HepG2 (cell line): ENCODE measurements around the gene UBE2O. TPM values are rescaled to one million over a fixed set of nuclear protein-coding genes. Genes with fewer than 3 reads are reported as not detected.
A peak's percentile ranks its signal among the peaks of the same experiment; 100 is the strongest.

ENCODE experiments used
- AGO2 ChIP-seq: fragments of 200-400 bp; formaldehyde crosslinking; optimal IDR thresholded peaks from 2 replicates; pipeline ENCODE3; 2017; ENCODE audit warnings: mild to moderate bottlenecking, low read depth, low read length, moderate library complexity
- ELF3 ChIP-seq: IDR thresholded peaks from 2 replicates; pipeline ENCODE4 v1.6.1; 2016; ENCODE audit warnings: missing genetic modification reagents, missing compliant biosample characterization
- ERF ChIP-seq: IDR thresholded peaks from 2 replicates; pipeline ENCODE4 v1.6.1; 2018; ENCODE audit warnings: missing biosample characterization, missing genetic modification reagents
- MAZ ChIP-seq, 2 experiments: sonication (generic) in 1 of 2; formaldehyde crosslinking in 1 of 2; IDR thresholded peaks; 2 replicates each; pipeline versions ENCODE4 v1.5.0 to v1.6.1; 2012 to 2020; ENCODE audit warnings: low read depth in 2 of 2, mild to moderate bottlenecking in 2 of 2, borderline replicate concordance in 1 of 2, improper control_type of control experiment in 1 of 2, low read length in 1 of 2, missing genetic modification reagents in 1 of 2, moderate library complexity in 1 of 2
- RXRB ChIP-seq: IDR thresholded peaks from 2 replicates; pipeline ENCODE4 v1.6.1; 2016; ENCODE audit warnings: borderline replicate concordance, missing genetic modification reagents, missing compliant biosample characterization
- SOX6 ChIP-seq, 2 experiments: fragments of 450-650 bp in 1 of 2; sonication (generic) in 1 of 2; formaldehyde crosslinking in 1 of 2; IDR thresholded peaks; 2 replicates each; pipeline versions ENCODE4 v1.4.0 to v1.6.1; 2017 to 2020; ENCODE audit warnings: antibody characterized with exemption in 1 of 2, mild to moderate bottlenecking in 1 of 2, missing genetic modification reagents in 1 of 2
- SP4 ChIP-seq: sonication (generic); formaldehyde crosslinking; IDR thresholded peaks from 2 replicates; pipeline ENCODE4 v1.8.1; 2023; ENCODE audit warnings: mild to moderate bottlenecking, missing genetic modification reagents
- ZBTB14 ChIP-seq: sonication (generic); formaldehyde crosslinking; IDR thresholded peaks from 2 replicates; pipeline ENCODE4 v1.4.0; 2020; ENCODE audit warnings: missing genetic modification reagents
- ZNF124 ChIP-seq: sonication (generic); formaldehyde crosslinking; IDR thresholded peaks from 2 replicates; pipeline ENCODE4 v1.4.0; 2020; ENCODE audit warnings: missing genetic modification reagents
- ZNF280D ChIP-seq: sonication (generic); formaldehyde crosslinking; IDR thresholded peaks from 2 replicates; pipeline ENCODE4 v1.5.1; 2020; ENCODE audit warnings: mild to moderate bottlenecking, missing genetic modification reagents
- ZNF510 ChIP-seq: sonication (generic); formaldehyde crosslinking; IDR thresholded peaks from 2 replicates; pipeline ENCODE4 v1.4.0; 2020; ENCODE audit warnings: low read depth, mild to moderate bottlenecking, missing genetic modification reagents
- ZNF891 ChIP-seq: sonication (generic); formaldehyde crosslinking; IDR thresholded peaks from 2 replicates; pipeline ENCODE4 v1.5.0; 2020; ENCODE audit warnings: mild to moderate bottlenecking, missing genetic modification reagents
- polyA plus RNA-seq, 8 experiments: library from polyadenylated mRNA; depleted of rRNA in 3 of 8; stranded (reverse) in 7 of 8; unstranded in 1 of 8; fragments of >200 nt; fragmentation: Illumina TruSeq in 4 of 8; extraction: Trizol in 4 of 8; gene quantifications; 2 replicates each; pipeline versions ENCODE4 v1.2.1 to v1.2.3, GENCODE V29; 2011 to 2016; ENCODE audit warnings: low read depth in 4 of 8, missing spikeins in 1 of 8, mixed read lengths in 1 of 8; ENCODE audit not compliant: insufficient read depth in 1 of 8
- total RNA-seq, 5 experiments: library from RNA; depleted of rRNA; stranded (reverse); fragments of >200 nt; fragmentation: Illumina TruSeq; extraction: Trizol; gene quantifications; 2 replicates each; pipeline ENCODE4 v1.2.3, GENCODE V29; 2016; ENCODE audit warnings: low read depth in 1 of 5
- TF ChIP-seq, protein P1 (sequence below), 2 experiments: sonication (generic) in 1 of 2; formaldehyde crosslinking in 1 of 2; IDR thresholded peaks; 2 replicates each; pipeline versions ENCODE4 v1.4.0 to v1.6.1; 2016 to 2020; ENCODE audit warnings: borderline replicate concordance in 1 of 2, low read depth in 1 of 2, mild to moderate bottlenecking in 1 of 2, missing genetic modification reagents in 1 of 2
- TF ChIP-seq, protein P2 (sequence below): sonication (generic); formaldehyde crosslinking; IDR thresholded peaks from 2 replicates; pipeline ENCODE4 v1.5.0; 2020; ENCODE audit warnings: missing genetic modification reagents

Gene UBE2O
- total and polyA plus RNA-seq, 2 of the 13 experiments (the other 11 are each of a cell fraction or from before 2014, with no cell fraction given): 21.5 to 23.5 TPM

DNA sequence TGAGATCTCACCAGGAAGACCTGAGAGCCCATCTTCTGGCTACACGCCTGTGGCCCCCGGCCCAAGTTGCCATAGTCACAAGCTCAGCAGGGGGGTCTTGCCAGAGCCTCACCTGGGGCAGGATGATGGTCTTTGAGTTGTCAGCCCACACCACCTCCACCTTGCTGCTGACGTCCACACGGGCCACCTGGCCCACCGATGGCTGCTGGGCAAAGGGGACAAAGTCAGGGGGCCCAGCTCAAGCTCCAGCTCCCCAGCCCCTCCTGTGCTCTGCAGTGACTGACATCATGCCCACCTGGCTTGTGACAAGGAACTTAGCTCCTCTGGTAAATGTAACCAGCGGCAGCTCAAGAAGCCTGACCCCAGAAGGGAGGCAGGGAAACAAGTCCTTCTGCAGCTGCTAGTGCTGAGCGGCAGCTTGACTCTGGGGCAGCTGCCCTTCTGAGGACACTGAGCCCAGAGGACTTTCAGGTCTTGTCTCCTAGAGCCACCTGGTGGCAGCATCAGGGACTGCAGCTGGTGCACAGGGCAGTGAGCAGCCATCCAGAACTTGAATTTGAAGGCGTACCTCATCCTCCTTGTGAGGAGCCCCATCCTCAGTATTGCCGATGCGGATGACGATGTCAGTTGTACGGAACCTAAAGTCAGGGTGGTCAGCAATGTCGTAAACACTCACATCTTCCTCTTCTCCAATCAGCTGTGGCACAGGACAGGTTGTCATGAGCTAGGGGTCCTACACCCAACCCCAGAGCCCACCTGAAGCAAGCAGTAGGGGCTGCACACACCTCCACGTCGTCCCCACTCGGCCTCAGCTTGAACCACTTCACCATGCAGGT, 55.0 kb downstream of the UBE2O start (continued):
- TF ChIP-seq ZBTB14 (no peak), MAZ (IDR thresholded peaks at IDR 0.05; ENCODE audit: borderline replicate concordance, low read depth, low read length) (no peak), MAZ (CRISPR knock-in tag; IDR thresholded peaks at IDR 0.05; ENCODE audit: low read depth) (peak; percentile 74), ZNF891 (CRISPR knock-in tag) (0 out of 2 replicates have a peak, but pooled peaks have one; percentile 4), AGO2 (no peak), ERF (CRISPR knock-in tag) (peak; percentile 55; the same call in 1 of the 2 replicates), ELF3 (peak; percentile 27; the same call in 1 of the 2 replicates), ZNF510 (CRISPR knock-in tag) (0 out of 2 replicates have a peak, but pooled peaks have one; percentile 41), SOX6 (IDR thresholded peaks at IDR 0.05) (no peak), SOX6 (CRISPR knock-in tag; IDR thresholded peaks at IDR 0.05) (0 out of 2 replicates have a peak, but pooled peaks have one; percentile 39), ZNF124 (CRISPR knock-in tag) (peak; percentile 81; the same call in 1 of the 2 replicates), ZNF280D (CRISPR knock-in tag) (no peak), SP4 (CRISPR knock-in tag) (0 out of 2 replicates have a peak, but pooled peaks have one; percentile 25), RXRB (CRISPR knock-in tag) (0 out of 2 replicates have a peak, but pooled peaks have one; percentile 43)
- TF ChIP-seq, protein P1, sequence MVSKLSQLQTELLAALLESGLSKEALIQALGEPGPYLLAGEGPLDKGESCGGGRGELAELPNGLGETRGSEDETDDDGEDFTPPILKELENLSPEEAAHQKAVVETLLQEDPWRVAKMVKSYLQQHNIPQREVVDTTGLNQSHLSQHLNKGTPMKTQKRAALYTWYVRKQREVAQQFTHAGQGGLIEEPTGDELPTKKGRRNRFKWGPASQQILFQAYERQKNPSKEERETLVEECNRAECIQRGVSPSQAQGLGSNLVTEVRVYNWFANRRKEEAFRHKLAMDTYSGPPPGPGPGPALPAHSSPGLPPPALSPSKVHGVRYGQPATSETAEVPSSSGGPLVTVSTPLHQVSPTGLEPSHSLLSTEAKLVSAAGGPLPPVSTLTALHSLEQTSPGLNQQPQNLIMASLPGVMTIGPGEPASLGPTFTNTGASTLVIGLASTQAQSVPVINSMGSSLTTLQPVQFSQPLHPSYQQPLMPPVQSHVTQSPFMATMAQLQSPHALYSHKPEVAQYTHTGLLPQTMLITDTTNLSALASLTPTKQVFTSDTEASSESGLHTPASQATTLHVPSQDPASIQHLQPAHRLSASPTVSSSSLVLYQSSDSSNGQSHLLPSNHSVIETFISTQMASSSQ (IDR thresholded peaks at IDR 0.05; ENCODE audit: low read depth): no peak
- TF ChIP-seq, protein P1 (CRISPR knock-in tag; IDR thresholded peaks at IDR 0.05; ENCODE audit: borderline replicate concordance): peak; percentile 63
- TF ChIP-seq, protein P2, sequence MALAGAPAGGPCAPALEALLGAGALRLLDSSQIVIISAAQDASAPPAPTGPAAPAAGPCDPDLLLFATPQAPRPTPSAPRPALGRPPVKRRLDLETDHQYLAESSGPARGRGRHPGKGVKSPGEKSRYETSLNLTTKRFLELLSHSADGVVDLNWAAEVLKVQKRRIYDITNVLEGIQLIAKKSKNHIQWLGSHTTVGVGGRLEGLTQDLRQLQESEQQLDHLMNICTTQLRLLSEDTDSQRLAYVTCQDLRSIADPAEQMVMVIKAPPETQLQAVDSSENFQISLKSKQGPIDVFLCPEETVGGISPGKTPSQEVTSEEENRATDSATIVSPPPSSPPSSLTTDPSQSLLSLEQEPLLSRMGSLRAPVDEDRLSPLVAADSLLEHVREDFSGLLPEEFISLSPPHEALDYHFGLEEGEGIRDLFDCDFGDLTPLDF (CRISPR knock-in tag): no peak
